Measurements from ENCODE around the gene NPFFR1.

NPFFR1 gene, protein sequence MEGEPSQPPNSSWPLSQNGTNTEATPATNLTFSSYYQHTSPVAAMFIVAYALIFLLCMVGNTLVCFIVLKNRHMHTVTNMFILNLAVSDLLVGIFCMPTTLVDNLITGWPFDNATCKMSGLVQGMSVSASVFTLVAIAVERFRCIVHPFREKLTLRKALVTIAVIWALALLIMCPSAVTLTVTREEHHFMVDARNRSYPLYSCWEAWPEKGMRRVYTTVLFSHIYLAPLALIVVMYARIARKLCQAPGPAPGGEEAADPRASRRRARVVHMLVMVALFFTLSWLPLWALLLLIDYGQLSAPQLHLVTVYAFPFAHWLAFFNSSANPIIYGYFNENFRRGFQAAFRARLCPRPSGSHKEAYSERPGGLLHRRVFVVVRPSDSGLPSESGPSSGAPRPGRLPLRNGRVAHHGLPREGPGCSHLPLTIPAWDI

DNA sequence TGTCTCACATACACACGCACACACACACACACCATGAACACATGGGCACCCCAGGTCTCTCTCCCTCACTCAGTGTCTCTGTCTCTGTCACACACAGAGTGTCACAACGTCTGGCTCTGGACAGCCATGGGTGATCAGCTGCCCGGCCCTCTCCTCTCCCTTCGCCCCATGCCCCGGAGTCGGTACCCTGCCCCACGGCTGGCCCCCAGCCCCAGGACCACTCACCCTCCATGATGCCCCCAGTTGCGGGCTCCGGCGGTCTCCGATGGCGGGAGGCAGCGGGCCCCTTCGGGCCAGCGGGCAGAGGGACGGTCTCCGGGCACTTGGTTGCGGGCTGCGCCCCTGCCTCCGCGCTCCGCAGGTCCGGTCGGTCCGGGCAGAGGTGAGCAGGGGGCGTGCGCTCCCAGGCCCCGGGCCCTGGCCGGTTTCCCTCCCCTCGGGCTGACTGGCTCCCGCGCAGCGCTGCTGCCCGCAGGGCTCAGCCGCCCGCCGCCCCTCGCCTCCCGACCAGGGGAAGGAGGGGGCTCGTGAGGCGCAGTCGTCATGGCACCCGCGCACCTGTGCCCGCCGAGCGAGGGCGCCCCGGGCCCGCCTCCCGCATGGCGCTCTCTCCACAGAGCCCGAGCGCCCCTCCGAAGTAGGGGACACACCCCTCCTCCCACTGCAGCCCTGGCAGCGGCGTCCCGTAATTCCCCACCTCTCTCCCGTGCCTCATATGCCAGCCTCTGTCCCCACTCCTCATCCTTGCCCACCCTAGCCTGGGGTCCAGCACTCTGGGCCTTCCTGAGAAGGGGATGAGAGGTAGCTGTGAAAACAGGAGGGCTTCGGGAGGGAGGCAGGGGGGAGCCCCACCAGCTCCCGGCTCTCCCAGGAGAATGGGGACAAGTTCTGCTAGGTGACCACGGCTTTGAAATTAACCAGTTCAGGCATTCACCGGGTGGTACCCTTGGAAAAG lies at the start of gene NPFFR1:
Gene NPFFR1 (minus strand): TSS at position 560 of the 955 bp plus-strand sequence. CDS start 328 bp downstream, at position 232.
- no peak within 1 kb of the TSS for H3K4me3 ChIP-seq (ENCODE audit: low read depth, low read length)
- TF ChIP-seq, protein P1, sequence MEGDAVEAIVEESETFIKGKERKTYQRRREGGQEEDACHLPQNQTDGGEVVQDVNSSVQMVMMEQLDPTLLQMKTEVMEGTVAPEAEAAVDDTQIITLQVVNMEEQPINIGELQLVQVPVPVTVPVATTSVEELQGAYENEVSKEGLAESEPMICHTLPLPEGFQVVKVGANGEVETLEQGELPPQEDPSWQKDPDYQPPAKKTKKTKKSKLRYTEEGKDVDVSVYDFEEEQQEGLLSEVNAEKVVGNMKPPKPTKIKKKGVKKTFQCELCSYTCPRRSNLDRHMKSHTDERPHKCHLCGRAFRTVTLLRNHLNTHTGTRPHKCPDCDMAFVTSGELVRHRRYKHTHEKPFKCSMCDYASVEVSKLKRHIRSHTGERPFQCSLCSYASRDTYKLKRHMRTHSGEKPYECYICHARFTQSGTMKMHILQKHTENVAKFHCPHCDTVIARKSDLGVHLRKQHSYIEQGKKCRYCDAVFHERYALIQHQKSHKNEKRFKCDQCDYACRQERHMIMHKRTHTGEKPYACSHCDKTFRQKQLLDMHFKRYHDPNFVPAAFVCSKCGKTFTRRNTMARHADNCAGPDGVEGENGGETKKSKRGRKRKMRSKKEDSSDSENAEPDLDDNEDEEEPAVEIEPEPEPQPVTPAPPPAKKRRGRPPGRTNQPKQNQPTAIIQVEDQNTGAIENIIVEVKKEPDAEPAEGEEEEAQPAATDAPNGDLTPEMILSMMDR (IDR thresholded peaks at IDR 0.05; ENCODE audit: low read depth, low read length) = no peak

DNA sequence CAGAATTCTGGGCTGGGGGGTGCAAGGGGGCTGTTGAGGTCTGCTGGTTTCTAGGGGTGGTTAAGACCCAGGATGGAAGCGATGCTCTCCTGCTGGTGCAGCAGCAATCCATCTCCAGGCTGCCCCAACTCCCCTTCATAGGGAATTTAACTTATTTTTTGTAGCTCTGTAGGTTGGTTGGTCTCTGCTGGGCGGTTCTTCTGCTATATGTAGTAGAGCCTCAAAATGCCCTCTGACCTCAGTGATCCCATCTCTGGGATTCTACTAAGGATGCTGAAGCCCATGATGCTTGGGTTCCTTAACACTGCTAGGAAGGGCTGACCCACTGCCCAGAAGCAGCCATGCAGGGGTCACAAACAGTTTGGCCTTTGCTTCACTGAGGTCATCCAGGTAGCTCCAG lies 49.5 kb upstream of the NPFFR1 start:
- TF ChIP-seq, protein P1 (IDR thresholded peaks at IDR 0.05; ENCODE audit: low read depth, low read length) = no peak
- no peak overlapping the region for H3K4me3 ChIP-seq (ENCODE audit: low read depth, low read length)

DNA sequence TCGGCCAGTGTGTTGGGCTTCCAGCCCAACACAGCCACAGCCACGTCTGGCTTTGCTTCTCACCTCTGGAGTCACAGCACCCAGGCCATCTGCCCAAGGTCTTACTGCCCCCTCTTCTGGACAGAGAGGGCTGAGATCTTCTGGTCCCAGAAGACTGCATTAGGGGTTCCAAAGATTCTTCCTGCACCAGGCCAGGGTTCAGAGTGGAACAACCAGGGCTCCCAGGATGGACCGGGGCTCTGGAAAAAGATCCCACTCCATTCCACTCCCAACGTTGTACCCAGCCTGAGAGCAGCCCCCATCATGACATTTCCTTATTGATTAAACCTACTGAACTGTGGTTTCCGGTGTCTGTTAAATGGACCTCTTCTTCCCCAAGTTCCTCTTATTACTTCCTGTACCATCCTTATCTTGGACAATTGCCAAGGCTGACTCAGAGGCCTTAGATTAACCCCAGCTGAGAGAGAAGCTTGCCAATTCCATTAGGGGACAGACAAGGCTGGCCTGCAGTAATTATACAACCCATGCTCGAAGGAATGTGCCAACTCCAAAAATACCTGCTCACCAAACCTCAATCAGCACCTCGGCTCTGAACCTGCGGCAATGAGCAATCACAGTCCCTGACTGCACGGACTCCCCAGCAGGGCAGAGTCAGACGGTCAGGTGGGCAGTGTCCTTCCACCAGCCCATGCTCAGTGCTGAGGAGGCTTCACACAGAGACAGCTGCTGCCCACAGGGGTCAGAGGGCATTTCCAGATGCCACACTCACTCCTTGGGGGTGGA lies 47.9 kb upstream of the NPFFR1 start:
- TF ChIP-seq, protein P1 (IDR thresholded peaks at IDR 0.05; ENCODE audit: low read depth, low read length) = 0 out of 2 replicates have a peak, but pooled peaks have one; percentile 5
- no peak overlapping the region for H3K4me3 ChIP-seq (ENCODE audit: low read depth, low read length)

DNA sequence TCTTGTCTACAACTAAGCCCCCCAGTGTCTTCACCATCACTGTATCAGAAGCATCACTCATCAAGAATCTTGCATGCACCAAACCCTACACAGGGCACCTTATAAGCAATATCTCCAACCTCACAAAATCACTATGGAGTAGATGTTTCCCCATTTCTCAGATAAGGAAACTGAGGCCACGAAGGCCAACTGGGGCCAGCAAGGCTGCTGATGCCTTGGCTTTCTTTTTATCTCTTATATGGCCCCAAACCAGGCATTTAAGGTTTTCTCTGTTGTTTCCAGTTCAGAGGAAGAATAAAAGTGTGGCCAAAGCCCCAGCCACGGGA lies 47.3 kb upstream of the NPFFR1 start:
- H3K4me3 ChIP-seq (ENCODE audit: low read depth, low read length) = no peak overlapping the region

DNA sequence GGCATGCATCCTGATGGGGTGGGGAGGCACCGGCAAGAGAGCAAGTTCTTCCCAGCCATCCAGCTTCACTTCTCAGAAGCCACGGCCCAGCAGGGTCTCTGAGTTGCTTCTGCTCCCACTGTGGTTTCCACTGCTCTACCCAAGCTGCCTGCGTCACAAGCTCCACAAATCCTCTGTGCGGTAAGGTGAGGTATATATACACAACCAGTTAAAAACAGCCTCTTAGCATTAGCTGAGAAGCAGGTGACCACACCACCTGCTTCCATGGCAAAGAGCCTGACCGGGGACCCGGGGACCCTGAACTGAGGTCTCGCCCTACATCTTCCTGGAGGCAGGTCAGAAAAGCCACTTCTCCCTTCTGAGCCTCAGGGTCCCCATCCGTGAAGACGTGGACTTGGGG lies 46.9 kb upstream of the NPFFR1 start:
- TF ChIP-seq, protein P1 (IDR thresholded peaks at IDR 0.05; ENCODE audit: low read depth, low read length) = no peak
- no peak overlapping the region for H3K4me3 ChIP-seq (ENCODE audit: low read depth, low read length)

More for the DNA sequence above, 47.3 kb upstream of the NPFFR1 start:
- TF ChIP-seq, protein P1 (IDR thresholded peaks at IDR 0.05; ENCODE audit: low read depth, low read length) = no peak

DNA sequence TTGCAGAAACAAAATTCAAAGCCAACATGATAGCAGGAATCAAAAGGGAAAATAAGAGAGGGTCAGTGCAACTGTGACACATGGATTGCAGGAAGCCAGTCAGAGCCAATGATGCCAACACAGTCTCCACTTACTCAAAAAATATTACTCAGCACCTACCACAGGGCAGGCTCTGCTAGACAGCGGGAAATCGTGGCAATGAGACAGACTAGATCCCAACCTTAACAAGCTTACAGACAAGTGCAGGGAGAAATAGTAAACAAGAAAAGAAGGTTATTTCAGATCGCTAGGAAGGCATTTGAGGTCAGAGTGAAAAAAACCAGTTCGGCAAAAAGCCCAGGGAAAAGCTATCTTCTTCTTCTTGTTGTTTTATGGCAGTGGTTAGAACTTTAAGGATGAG lies 45.2 kb upstream of the NPFFR1 start:
- TF ChIP-seq, protein P1 (IDR thresholded peaks at IDR 0.05; ENCODE audit: low read depth, low read length) = no peak
- no peak overlapping the region for H3K4me3 ChIP-seq (ENCODE audit: low read depth, low read length)
